Fibroblast of skin of scalp (primary cell): Measurements from ENCODE around the gene NODAL. TPM values are rescaled to one million over a fixed set of nuclear protein-coding genes. Genes with fewer than 3 reads are reported as not detected.
"Not testable (repeated sequence)": the region's sequence is repeated elsewhere in the genome, so short reads cannot be mapped to it uniquely, and the experiment has no call there.

ENCODE experiments used
- DNase-seq: peaks from one replicate; pipeline ENCODE4 v3.0.0-alpha.2; 2013
- polyA plus RNA-seq, 2 experiments: library from polyadenylated mRNA; unstranded; fragments of 120-200 nt; gene quantifications; one replicate each; pipeline ENCODE4 v1.2.1, GENCODE V29; 2013; ENCODE audit not compliant: insufficient read length in 2 of 2

NODAL gene
- not detected for polyA plus RNA-seq (2013, experiment 1 of 2; ENCODE audit: insufficient read length)
- not detected for polyA plus RNA-seq (2013, experiment 2 of 2; ENCODE audit: insufficient read length)

DNA sequence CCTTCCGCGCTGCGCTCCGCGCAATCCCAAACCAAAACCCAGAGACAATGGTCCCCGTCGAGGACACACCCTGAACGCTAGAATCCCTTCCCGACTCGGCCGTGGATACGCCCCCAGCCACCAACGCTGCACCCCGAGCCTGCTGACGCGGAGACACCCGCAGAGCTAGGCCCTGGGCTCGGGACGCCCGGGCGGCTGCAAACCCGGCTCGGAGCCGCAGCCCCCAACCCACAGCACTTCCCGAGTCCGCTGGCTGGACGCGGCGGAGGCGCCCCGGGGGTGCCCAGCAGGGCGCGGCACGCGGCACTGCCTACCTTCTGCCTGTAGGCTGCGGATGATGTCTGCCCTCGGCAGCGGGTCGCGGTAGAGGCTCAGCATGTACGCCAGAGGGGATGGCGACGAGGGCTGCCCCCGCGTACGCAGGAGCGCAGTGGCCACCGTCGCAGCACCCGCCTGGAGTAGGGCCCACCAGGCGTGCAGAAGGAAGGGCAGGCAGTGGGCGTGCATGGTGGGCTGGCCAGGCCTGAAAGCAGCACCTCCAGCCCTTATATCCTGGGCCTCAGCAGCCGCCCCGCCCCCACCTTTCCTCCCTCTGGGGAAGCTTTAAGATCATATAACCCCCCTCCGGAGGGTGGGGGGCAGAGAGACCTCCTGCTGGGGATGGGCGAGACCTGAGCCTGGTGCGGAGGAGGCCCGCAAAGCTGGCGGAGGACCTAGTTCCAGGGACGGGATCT, at the start of gene NODAL:
Gene NODAL (minus strand): TSS at position 521 of the 734 bp plus-strand sequence. CDS start 14 bp downstream, at position 507.
- DNase-seq: no peak

DNA sequence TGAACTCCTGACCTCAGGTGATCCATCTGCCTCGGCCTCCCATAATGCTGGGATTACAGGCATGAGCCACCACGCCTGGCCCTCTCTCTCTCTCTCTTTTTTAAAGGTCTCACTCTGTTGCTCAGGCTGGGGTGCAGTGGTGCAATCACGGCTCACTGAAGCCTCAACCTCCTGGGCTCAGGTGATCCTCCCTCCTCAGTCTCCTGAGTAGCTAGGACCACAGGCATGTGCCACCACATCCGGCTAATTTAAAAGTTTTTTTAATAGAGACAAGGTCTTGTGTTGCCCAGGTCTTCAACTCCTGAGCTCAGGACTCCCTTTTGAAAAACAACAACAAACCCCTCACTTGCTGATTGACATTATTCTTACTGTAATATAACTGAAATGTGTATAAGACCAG, 48.7 kb upstream of the NODAL start:
- DNase-seq: no peak

DNA sequence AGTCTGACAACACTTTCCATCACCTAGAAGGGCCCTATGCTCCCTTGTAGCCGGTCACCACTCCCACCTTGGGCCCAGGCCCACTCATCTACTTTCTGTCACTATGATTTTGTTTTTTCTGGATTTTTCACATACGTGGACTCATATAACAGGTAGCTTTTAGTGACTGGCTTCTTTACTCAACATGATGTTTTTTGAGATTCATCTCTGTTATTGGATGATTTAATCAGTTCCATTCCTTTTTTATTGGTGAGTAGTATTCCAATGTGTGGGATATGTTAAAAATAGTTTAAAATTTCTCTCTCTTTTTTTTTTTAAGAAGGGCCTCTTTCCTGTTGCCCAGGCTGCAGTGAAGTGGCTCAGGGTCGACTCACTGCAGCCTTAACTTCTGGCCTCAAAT, 46.3 kb upstream of the NODAL start:
- no peak for DNase-seq

DNA sequence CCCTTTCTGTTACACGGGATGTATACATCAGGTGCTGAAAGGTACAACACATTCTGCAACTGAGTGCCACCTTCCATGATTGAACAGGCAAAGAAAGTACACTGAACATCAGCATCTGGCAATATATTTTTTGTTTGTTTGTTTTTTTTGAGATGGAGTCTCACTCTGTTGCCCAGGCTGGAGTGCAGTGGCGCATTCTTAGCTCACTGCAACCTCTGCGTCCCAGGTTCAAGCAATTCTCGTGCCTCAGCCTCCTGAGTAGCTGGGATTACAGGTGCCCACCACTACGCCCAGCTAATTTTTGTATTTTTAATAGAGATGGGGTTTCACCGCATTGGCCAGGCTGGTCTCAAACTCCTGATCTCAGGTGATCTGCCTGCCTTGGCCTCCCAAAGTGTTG, 42.4 kb upstream of the NODAL start:
- not testable (repeated sequence) for DNase-seq

DNA sequence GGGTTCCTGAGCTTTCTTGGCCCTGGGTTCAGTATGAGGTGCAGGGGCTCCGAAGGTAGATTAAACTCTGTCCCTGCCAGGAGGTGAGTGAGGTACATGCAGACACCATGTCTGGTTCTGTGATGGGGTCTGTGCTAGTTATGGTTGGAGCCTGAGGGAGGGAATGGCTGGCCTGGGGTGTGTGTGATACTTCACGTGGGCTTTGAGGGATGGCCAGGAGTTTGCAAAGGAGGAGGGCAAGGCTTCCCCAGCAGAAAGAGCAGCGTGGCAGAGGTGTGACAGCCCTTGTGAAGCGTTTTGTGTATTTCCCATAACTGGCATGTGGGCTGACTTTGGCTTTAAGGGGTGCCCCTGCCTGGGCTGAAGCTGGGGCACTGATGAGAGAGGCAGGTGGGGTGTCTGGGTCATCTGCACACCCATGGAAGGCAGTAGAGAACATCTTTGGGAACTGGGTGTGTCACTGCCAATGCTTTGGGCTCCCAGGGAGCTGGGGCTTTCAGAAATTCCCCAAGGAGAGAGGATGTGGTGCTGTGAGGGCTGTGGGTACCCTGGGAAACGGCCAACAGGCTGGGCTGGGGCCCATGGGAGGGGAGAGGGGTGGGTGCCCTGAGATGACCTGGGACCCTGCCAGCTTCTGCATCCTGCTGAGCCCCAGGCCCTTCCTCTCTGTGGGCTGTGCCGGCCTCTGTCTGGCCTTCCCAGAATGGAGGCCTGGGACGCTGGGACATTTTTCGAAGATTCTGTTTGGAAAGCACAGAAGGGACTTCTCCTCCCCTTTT, 41.7 kb upstream of the NODAL start:
- DNase-seq: no peak

DNA sequence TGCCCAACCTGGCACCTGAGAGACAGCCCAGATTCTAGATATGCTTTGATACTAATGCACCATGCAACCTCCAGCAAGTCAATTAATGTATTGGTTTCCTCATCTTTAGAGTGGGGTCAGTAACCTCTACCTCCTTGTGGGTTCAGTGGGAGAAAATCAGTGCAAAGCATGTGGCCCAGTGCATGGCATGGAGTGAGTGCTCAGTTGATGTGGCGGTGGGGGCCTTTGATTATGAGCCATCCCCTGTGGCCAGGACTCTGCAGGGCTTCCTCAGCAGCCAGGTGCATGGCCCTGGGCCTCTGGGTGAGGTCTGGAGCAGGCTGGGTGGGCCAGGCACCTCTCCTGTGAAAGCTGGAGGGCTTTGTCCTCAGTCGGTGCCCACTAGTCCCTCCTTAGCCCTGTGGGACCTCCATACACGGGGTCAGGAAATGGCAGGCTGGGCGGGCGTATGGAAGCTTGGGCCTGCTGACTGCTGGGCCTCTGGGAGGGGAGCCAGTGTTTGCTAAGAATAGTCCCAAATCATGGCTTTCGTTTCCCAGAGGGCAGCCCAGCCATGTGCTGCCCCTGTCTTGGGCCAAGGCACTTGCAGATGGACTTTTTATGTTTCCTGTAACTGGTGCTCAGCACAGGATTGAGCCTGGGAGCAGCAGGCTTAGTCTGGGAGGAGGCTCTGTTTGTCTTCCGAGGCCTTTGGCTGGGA, 40.5 kb upstream of the NODAL start:
- DNase-seq: no peak

DNA sequence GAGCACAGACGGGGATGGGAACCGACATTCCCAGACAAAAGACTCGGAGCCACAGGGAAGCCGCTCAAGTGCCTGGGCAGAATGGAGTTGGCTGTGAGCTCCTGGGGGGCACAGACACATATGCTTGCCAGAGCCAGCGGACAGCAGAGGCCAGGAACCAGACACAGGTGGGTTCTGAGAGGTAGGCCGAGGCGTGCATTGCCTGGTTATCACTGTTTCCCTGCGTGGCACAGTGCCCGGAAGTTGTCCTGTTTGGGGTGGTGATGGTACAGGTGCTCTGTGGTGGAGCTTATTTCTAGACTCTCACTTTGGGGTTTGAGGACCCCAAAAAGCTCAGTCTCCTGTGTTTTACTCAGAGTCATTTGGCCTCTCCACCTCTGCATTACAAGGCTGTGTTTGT, 39.6 kb upstream of the NODAL start:
- DNase-seq: no peak

DNA sequence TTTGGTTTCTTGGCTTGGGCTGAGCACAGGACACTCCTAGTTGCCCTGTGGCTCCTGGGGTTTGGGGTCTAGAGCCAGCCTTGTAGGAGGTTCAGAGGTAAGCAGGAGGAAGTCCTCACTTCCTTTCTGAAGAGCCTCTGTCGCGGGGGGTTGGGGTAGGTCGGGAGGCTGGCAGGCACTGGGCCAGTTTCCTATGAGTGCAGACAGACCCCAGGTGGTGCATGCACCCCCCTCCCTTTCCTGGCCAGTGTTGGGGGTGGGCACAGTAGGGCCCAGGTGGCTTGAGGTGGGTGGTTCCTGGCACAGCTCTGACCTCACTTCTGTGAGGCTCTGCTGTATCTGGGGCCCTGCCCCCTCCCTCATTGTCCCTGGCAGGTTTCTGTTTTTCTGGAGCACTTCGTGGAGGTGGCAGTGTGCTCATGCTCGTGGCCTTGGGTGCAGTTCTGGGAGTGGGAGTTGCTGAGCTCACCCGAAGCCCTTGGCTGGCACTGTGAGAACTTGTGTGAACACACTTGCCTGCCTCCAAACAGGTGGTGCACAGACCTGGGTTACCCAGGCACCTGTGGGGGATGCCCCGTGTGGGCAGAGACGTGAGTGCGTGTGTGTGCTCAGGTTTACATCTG, 38.9 kb upstream of the NODAL start:
- no peak for DNase-seq

DNA sequence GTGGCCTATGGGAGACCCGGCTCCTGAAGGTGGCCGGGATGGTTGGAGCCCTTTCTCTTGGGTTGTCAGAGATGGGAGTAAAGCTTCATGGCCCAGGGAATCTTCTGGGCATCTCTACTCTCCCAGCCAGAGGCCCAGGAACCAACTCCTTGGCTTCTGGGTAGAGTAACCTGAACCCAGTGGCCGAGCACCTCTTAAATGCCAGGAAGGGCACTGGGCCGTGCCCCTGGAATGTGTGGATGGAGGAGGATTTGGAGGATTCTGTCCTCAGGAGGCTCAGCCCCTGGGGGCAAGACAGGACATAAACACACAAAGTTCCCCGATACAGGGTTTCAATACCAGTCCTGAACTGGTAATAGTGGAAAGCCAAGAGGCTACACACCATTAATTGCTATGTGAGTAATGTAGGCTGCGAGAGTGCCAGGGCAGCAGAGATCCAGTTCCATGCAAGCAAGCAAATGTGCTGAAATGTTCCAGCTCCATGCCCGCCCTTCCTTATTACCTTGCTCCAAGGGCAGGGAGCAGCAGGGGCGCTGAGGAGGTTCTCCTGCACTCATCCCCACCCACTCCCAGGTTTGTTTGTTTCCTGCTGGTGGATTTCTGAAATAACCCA, 38.3 kb upstream of the NODAL start:
- no peak for DNase-seq

DNA sequence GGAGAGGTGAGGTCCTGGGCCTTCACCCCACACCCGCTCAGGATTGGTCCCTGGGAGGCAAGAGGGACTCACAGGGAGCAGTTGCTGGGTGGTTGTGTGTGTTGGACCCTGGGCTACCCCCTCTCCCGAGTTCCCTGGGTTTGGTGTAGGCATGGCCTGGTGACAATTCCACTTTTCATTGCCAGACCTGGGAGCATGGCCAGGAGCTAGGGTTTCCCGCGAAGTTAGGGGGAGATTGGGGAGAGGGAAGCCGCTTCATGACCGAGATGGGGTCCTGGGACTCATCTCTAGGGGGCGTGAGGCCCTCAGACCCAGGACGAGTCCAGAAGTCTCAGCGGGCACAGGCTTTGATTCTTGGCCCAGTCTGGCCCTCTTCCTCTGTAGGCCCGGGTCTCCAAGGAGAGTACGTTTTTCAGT, 37.7 kb upstream of the NODAL start:
- DNase-seq: no peak

DNA sequence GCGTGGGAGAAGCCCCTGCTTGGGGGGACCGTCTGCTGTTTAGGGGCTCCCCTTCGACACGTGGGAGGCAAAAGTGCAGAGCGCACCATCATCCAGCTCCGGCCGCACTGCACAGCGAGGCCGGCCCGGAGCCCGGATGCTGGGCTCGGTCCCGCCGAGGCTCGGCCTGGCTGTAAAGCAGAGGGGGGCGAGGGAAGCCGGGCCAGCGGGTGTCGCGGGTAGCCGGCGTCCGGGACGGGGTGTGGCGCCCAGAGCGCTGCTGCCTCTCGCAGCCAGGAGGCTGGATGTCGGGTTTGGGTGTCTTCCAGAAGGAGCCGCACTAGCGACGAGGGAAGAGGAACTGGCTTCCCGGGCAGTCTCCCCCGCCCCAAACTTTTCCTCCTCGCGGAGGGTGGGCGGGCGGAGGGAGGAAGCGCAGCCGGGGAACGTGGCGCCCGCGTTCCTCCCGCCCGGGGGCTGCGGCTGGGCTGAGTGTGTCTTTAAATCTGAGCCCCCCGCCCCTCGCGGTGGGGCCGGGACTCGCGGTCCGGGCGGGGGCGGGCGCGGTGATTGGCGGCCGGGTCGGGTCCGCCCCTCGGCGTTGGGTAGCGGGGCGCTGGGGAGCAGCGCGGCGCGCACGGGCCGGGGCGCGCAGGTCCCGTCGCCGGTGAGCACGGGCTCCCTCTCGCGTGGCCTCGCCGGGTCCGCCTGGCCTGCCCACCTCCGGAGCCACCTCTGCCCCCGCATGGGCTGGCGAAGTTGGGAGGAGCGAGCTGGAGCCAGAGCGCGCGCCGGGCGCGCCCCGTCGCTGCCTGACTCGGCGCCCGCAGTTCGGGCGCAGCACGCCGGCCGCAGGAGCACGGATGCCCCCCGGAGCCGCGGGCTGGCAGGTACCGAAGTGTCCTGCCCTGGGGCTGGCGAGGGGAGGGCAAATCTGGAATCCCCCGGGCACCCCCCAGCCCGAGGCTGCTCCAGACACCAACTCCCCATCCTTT, 37.0 kb upstream of the NODAL start, which contains the start of gene PALD1:
Gene PALD1 (plus strand): TSS at position 577 of the 974 bp plus-strand sequence. CDS start 47,185 bp downstream, outside the sequence.
- DNase-seq: peak; percentile 61

DNA sequence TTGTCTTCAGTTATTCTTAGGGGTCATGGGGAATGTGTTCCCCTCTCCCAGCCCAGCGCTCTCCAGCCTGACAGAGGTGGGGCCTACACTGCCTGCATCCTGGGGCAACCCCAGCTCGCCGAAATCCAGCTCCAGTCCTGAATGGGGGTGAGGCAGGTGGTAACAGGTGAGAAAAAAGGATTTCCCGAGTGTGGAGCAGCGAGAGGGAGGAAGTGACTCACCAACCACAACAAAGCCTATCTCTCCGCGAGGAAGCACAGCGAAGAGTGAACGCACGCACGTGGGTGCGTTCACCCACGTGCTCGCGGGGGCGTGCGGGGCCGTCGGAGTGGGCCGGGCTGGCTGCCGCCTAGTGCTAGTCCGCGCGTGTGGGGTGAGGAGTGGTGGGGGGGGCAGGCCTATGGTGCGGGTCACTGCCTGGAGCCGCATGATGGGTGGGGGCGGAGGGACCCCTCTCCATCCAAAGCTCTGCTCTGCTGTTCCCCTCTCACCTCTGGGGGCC, 36.2 kb upstream of the NODAL start:
- DNase-seq: no peak

DNA sequence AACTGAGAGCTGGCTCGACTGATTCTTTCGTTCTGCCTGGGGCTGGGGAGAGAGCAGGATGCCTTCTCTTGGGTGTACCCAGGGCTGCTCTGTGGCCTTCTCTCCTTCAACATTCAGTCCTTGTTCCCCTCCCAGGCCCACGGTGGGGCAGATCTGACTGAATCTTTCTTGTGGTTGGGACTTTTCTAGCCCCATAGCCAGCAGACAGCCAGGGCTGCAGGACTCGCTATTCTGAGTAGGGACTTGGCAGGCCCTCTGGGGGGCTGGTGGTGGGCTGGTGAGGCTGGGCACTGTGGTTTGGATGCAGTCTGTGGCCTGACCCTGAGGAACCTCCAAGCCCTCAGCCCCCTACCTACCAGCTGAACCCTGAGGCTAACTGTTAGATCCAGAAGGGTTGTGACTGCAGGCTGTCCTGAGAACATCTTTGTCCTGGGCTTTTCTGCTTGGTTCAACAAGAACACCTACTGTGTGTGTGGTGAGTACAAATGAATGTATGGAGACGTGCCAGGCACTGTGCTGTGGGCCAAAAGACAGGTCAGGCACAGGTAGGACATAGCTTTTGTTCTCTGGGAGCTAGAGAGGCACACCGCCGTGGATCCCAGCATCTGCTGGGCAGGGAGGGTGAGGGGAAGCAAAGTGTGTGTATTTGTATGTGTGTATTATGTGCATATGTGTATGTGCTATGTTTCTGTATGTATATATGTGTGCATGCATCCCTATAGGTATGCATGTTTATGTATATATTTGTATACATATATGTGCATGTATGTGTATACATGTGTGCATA, 35.0 kb upstream of the NODAL start:
- DNase-seq: no peak

DNA sequence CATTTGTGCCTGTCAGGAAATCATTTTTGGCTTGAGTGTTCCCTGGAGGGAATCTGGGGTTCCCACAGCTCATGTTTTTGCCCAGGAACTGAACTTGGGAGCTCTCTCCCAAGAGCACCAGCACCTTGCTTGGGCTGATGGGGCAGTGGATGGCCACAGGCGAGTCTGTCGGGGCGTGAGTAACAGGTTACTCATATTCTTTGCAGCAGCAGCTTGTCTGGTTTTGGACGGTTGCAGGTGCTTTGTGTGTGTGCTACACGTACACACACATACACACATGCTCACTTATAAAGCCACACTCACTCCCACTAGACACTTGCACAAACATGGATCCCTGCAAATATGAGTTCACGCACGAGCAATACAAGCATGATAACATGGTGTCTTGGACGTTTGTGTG, 34.2 kb upstream of the NODAL start:
- DNase-seq: no peak

DNA sequence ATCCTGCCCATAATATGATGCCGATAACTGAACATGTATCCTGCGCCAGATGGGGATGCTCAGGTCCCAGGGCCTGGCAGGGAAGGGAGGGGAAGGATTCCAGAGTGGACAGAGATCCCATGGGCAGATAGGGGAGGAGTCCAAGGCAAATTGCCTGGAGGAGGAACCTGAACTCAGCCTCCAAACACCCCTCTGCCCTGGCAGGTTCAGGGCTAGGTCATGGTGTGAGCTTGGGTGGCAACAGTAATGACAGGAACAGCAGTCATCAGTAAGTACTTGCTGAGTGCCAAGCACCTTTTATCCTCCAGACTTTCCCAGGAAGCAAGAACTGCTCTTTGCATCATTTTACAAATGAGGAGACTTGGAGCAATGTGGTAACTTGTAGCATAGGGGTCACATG, 33.3 kb upstream of the NODAL start:
- no peak for DNase-seq

DNA sequence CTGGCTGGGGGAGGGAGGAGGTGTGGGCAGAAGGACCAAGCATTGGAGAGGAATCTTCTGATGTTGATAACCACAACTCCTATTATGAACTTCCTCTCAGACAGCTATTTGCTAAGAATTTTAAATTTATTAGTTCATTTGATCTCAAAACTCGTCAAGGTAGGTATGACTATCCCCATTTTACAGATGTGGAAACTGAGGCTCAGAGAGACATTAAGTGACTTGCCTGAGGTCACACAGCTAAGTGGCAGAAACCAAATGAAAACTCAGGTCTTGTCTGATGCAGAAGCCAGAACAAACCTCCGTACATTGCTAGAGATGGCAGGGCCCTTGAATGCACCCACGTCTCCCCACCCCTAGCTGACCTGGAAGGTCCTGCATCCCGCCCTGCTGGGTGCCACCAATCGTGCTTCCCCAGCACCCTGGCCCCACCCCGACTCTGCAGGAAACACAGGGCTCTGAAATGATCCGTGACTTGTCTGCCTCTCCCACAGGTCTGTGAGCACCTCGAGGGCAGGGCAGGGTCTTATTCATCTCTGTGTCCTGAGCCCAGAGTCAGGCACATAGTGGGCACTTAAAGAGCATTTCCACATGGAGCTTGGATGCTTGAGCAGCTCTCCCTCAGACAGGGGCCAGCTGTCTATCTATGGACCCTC, 31.4 kb upstream of the NODAL start:
- no peak for DNase-seq

DNA sequence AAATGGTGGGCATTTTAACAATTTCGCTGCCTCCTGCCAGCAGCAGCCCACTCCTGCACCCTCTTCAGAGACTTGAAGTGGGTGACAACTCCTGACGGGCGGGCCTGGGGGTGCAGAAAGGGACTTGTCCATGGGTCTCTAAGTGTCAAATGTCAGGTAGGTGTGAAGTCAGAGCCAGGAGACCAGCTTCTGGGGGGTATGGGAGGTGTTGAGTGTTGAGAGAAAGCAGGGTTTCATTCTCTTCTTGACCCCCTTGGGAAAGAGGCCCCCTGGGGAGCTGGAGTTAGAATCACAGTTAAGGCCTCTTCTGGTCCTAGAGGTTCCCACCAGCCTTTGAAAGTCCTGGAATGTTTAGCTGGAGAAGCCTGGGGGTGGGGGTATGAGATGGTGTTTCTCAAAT, 25.5 kb upstream of the NODAL start:
- no peak for DNase-seq

DNA sequence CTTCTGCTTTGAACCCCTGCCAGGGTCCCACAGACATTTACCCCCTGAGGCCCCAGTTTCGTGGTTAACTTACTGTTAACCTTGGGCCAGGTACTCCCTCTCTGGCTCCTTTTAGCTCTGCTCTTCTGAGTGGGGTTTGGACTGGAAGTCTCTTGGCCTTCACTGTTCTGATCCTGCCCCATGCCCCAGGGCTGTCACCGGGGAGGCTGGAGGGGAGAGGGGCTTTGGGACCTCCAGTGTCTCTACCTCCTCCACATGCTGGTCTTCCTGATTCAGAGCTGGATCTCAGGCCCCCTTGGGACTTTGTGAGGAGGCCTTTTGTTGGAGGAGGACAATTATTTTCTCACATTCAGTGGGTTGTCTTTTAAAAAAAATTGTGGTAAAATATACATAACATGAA, 24.4 kb upstream of the NODAL start:
- DNase-seq: no peak

DNA sequence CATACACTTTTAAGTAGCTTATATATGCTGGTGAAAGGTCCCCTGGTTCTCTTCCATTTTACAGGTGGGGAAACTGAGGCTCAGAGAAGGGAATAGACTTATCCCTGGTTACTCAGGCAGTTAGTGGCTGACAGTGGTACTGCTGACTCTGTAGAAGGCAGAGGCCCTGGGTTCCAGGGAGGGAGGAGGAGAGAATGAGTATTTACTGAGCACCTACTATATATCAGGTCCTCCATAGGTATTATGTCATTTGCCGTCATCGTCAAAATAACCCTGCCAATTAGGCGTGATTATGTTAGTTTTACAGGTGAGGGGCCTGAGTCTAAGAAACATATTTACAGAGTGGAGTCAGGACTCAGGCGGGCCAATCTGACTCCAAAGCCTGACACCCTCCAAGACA, 23.8 kb upstream of the NODAL start:
- DNase-seq: no peak
